HG02885 (cell line): Measurements from ENCODE around the gene LHX3.

ENCODE experiments used
- ATAC-seq: cut with Tn5 transposase; IDR thresholded peaks from one replicate; pipeline ENCODE4 v1.9.1; 2021; ENCODE audit warnings: mild to moderate bottlenecking; ENCODE audit not compliant: unreplicated experiment, poor library complexity

Gene LHX3

GRCh38 chr9:136211006-136211405 is 6.1 kb upstream of the LHX3 start:
- ATAC-seq: no peak

DNA sequence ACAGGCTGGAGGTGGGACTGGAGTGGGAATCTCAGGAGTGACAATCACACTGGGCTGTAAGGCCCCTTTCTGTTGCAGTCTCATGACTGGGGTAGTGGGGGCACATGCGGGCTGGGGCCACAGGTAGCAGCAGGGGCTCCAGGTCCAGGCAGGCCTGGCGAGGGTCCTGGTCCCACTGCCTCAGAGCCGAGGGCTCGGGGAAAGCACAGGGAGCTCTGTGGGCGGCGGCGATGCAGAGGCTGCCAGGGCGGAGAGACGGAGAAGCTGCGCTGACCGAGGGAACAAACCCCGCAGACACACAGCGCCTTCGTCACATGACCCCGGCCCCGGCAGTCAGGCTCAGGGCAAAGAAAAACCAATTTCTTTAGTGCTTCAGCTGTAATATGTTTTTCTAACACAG is 5.3 kb upstream of the LHX3 start:
- no peak for ATAC-seq

- ATAC-seq: no peak
These were observed 4.9 kb upstream of the LHX3 start for GRCh38 chr9:136209786-136210185.

GRCh38 chr9:136209232-136209631 is 4.3 kb upstream of the LHX3 start:
- no peak for ATAC-seq

DNA sequence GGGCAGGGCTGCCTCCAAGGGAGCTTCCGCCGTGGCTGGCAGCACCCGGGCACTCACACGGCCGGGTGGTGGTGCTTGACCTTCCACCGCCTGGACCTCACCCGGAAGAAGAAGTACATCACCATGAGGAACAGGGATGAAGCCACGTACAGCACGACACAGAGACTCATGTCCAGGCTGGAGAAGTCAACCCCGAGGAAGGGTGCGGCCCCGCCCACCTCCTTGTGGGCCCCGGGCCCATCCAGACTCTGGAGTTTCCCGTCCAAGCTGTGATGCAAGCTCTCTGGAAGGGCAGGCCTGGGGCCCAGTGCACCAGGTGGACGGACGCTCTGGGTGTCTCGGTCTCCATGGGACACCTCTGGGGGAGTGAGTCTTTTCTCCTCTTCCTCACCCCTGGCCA is 3.7 kb upstream of the LHX3 start:
- no peak for ATAC-seq

GRCh38 chr9:136207616-136208015 is 2.7 kb upstream of the LHX3 start:
- no peak for ATAC-seq

GRCh38 chr9:136206602-136207275 is 1.8 kb upstream of the LHX3 start:
- ATAC-seq: no peak

DNA sequence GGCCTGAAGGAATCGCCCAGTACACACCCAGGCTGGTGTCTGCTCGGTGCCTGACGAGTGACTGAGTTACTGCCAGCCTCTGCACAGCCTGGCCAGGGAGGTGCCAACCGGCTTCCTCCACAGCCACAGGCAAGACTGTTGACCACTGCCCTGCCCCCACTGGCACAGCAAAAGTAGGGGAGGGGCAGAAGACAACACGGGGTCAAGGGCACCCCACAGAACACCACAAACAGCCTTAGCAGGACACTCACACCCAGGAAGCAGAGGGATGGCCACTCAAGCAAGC is 722 bp upstream of the LHX3 start:
- ATAC-seq: no peak

- ATAC-seq: no peak
These were observed 653 bp downstream of the LHX3 start for GRCh38 chr9:136204145-136204805.

GRCh38 chr9:136203408-136204144 is 1.4 kb downstream of the LHX3 start:
- no peak for ATAC-seq

GRCh38 chr9:136202454-136203407 is 2.2 kb downstream of the LHX3 start:
- ATAC-seq: no peak

- no peak for ATAC-seq
These were observed 3.1 kb downstream of the LHX3 start for GRCh38 chr9:136201609-136202453.

DNA sequence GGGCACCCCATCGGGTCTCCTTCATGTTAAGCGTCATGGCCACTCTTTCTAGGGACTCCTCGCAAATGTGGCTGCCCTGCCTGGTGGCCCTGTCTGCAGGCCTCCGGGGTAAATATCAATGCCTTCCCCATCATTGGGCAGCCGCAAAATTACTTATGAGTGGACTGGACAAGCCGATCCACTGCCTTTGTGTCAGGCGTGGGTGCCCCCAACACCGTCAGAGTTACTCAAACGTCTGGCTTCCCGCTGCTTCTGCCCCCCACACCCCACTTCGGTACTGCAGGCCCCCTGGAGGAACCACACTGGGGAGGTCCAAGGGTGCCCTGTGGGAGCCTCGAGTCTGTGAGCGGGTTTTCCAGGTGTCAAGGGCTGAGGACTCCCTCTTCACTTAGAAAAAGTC is 3.8 kb downstream of the LHX3 start:
- no peak for ATAC-seq

- no peak for ATAC-seq
These were observed 4.5 kb downstream of the LHX3 start for GRCh38 chr9:136200424-136200823.

DNA sequence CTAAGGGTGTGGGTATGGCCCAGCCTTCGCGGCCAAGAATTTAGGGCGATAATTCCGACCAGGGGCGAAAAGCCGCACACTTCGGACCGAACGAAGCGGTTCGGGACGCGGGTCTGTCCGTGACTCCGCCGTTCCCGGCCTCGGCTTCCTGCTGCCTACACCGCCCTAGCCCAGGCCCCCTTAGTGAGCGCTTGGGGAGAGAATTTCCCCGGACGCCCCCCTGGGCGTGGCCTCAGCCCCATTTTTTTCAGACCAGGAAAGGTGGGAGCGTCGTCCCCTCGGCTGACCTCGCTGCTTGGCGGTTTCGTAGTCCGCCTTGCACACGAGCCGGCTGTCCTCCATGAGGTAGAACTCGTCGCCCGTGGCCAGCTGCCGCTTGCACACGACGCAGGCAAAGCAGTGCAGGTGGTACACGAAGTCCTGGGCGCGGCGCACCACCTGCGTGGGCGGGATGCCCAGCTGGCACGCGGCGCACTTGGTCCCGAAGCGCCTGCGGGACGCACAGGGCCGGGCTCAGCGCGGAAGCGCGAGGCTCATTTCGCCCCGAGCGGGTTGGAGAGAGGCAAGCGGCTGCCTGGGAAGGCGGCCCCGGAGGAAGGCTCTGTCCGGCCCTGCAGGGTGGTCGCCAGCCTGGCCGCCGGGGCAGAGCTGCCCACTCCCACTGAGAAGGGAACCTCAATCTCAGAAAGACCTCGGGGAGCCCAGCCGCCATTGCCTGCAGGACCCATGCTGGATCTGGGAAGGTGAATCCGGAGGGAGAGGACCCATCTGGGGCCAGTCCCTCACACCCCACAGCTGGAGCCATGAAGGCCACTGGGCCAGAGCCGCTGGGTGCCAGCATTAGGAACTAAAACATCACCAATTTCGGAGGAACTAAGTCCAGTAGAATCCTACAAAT is 5.3 kb downstream of the LHX3 start:
- ATAC-seq: no peak

DNA sequence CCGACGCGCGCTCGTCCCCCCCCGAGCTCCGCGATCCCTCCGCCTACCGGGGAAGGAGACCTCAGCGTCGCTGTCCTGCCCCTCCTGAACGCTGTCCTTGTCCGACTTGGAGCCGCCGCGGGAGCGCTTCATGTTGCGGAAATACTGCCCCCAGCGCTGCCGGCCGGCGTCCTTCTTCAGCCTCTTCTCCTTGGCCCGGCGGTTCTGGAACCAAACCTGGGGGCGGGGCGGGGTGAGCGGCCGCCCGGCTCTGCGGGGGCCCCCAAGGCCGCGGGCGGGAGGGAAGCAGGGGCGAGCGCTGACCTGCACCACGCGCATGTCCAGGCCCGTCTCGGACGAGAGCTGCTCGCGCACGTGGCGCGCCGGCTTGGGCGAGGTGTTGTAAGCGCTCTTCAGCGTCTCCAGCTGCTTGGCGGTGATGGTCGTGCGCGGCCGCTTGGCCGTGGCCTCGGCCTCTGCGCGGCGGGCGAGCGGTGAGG is 6.3 kb downstream of the LHX3 start:
- ATAC-seq: no peak

- no peak for ATAC-seq
These were observed 6.9 kb downstream of the LHX3 start for GRCh38 chr9:136197930-136198604.
